B cell (primary cell): ENCODE measurements around the gene QRICH1. TPM values are rescaled to one million over a fixed set of nuclear protein-coding genes. Genes with fewer than 3 reads are reported as not detected.

Experiments
- ATAC-seq: fragments of 200-7000 bp; cut with Tn5 transposase; one replicate; pipeline ENCODE4 v1.10.0; 2021; ENCODE audit warnings: low read depth, mild to moderate bottlenecking, moderate number of reproducible peaks, moderate library complexity
- CTCF ChIA-PET: fragments of 350-600 bp; sonication (Branson Sonifier 250); formaldehyde crosslinking; loops from one replicate; lab custom pipeline; 2021; ENCODE audit warnings: antibody characterized with exemption, inconsistent platforms; lab: Charles Lee
- POLR2A ChIA-PET: fragments of 350-600 bp; sonication (Branson Sonifier 250); formaldehyde crosslinking; loops from one replicate; lab custom pipeline; 2021; ENCODE audit warnings: antibody characterized with exemption; lab: Charles Lee
- DNase-seq: peaks from one replicate; pipeline ENCODE4 v3.0.0; 2013
- H2AFZ ChIP-seq: 2 replicates; pipeline ENCODE4 v1.6.1; 2012; ENCODE audit warnings: mild to moderate bottlenecking, low read depth, low read length; ENCODE audit not compliant: insufficient read depth, poor library complexity, severe bottlenecking
- H3K27ac ChIP-seq, 2 donors: 1 replicate in 1 of 2; 2 replicates in 1 of 2; pipeline ENCODE4 v1.5.1; 2012 to 2013; ENCODE audit warnings: low read length in 2 of 2, mild to moderate bottlenecking in 2 of 2, moderate library complexity in 1 of 2
- H3K27me3 ChIP-seq, 4 experiments: fragments of 200-600 bp in 1 of 4; sonication (generic) in 1 of 4; replicated peaks in 1 of 4; 1 replicate in 2 of 4; 2 replicates in 2 of 4; pipeline versions ENCODE4 v1.6.1 to v1.7.0; 2013 to 2016; ENCODE audit warnings: low read length in 3 of 4, mild to moderate bottlenecking in 2 of 4, mixed read lengths in 1 of 4, moderate library complexity in 1 of 4; ENCODE audit not compliant: insufficient read depth in 4 of 4, control insufficient read depth in 3 of 4; ENCODE audit errors: control extremely low read depth in 1 of 4
- H3K36me3 ChIP-seq, 2 experiments: replicated peaks in 1 of 2; 1 replicate in 1 of 2; 2 replicates in 1 of 2; pipeline versions ENCODE4 v1.6.1 to v1.7.1; 2013; ENCODE audit warnings: low read length in 1 of 2; ENCODE audit not compliant: insufficient read depth in 2 of 2, control insufficient read depth in 1 of 2; ENCODE audit errors: control extremely low read depth in 1 of 2, extremely low read depth in 1 of 2
- H3K4me1 ChIP-seq, 2 donors: fragments of 200-600 bp in 1 of 2; sonication (generic) in 1 of 2; 1 replicate in 1 of 2; 2 replicates in 1 of 2; pipeline versions ENCODE4 v1.5.1 to v1.6.1; 2013 to 2017; ENCODE audit warnings: low read length in 2 of 2; ENCODE audit not compliant: control insufficient read depth in 2 of 2, insufficient read depth in 2 of 2
- H3K4me2 ChIP-seq: replicated peaks from 2 replicates; pipeline ENCODE3; 2012; ENCODE audit warnings: mild to moderate bottlenecking, low read depth, low read length; ENCODE audit not compliant: poor library complexity, severe bottlenecking
- H3K4me3 ChIP-seq, 5 experiments: fragments of 200-600 bp in 1 of 5; sonication (generic) in 1 of 5; 1 replicate in 3 of 5; 2 replicates in 2 of 5; pipeline versions ENCODE4 v1.5.1 to v1.7.0; 2011 to 2016; ENCODE audit warnings: low read length in 4 of 5, mild to moderate bottlenecking in 4 of 5, low read depth in 2 of 5, control low read depth in 1 of 5, moderate library complexity in 1 of 5; ENCODE audit not compliant: insufficient read depth in 1 of 5; ENCODE audit errors: control extremely low read depth in 1 of 5, extremely low read depth in 1 of 5
- H3K79me2 ChIP-seq: fragments of 200-600 bp; sonication (generic); one replicate; pipeline ENCODE4 v1.6.0; 2016; ENCODE audit warnings: low read length; ENCODE audit not compliant: control insufficient read depth, insufficient read depth
- H3K9ac ChIP-seq: fragments of 200-600 bp; sonication (generic); 2 replicates; pipeline ENCODE4 v1.6.1; 2017; ENCODE audit warnings: mild to moderate bottlenecking, low read length, moderate library complexity
- H3K9me3 ChIP-seq, 3 donors: one replicate each; pipeline versions ENCODE4 v1.6.1 to v1.7.1; 2013; ENCODE audit warnings: low read length in 2 of 3; ENCODE audit not compliant: control insufficient read depth in 2 of 3, insufficient read depth in 1 of 3; ENCODE audit errors: control extremely low read depth in 1 of 3
- H4K20me1 ChIP-seq: 2 replicates; pipeline ENCODE4 v1.6.0; 2012; ENCODE audit warnings: mild to moderate bottlenecking, low read length; ENCODE audit not compliant: insufficient read depth, control insufficient read depth, poor library complexity, severe bottlenecking
- H3K27ac Mint-ChIP-seq: one replicate; pipeline ENCODE4 v1.8.0; 2021; ENCODE audit warnings: mixed read lengths
- H3K27me3 Mint-ChIP-seq: one replicate; pipeline ENCODE4 v1.8.0; 2021; ENCODE audit warnings: mixed read lengths
- H3K4me1 Mint-ChIP-seq: one replicate; pipeline ENCODE4 v1.8.0; 2021; ENCODE audit warnings: mixed read lengths
- H3K4me3 Mint-ChIP-seq: one replicate; pipeline ENCODE4 v1.8.0; 2021; ENCODE audit warnings: mixed read lengths
- H3K9me3 Mint-ChIP-seq: one replicate; pipeline ENCODE4 v1.8.0; 2022; ENCODE audit warnings: mixed read lengths; ENCODE audit not compliant: insufficient read depth
- CTCF ChIP-seq: fragments of 200-600 bp; IDR thresholded peaks from one replicate; pipeline ENCODE4 v1.8.0; 2022; ENCODE audit warnings: antibody characterized with exemption, mild to moderate bottlenecking
- EZH2 ChIP-seq: IDR thresholded peaks from 2 replicates; pipeline ENCODE4 v1.6.1; 2012; ENCODE audit warnings: borderline replicate concordance, low read depth, mild to moderate bottlenecking, moderate library complexity, low read length; ENCODE audit not compliant: insufficient read depth, poor library complexity, severe bottlenecking
- WGBS: methylation state at CpG from one replicate; pipeline ENCODE4 v1.1.5; 2013; ENCODE audit warnings: missing lambda C conversion rate; ENCODE audit not compliant: insufficient coverage; 5-methylcytosine and 5-hydroxymethylcytosine counted together
- intact Hi-C: fragments of 100-400 bp; cut with micrococcal nuclease; formaldehyde crosslinking; loops from one replicate; pipeline ENCODE4 v1.10.0; 2022
- polyA plus RNA-seq: library from polyadenylated mRNA; depleted of rRNA; stranded (reverse); fragments of >200 nt; gene quantifications from 2 replicates; pipeline ENCODE4 v1.2.3, GENCODE V29; 2012
- total RNA-seq, 2 donors: library from RNA; stranded (reverse); fragments of 120-200 nt in 1 of 2; gene quantifications; 1 replicate in 1 of 2; 2 replicates in 1 of 2; pipeline versions ENCODE4 v1.2.3 to v1.2.4, GENCODE V29; 2013 to 2022

The QRICH1 gene
- total and polyA plus RNA-seq, 2 donors (not counting 1 experiment from before 2014, with no cell fraction given) = 179 to 187 TPM

DNA sequence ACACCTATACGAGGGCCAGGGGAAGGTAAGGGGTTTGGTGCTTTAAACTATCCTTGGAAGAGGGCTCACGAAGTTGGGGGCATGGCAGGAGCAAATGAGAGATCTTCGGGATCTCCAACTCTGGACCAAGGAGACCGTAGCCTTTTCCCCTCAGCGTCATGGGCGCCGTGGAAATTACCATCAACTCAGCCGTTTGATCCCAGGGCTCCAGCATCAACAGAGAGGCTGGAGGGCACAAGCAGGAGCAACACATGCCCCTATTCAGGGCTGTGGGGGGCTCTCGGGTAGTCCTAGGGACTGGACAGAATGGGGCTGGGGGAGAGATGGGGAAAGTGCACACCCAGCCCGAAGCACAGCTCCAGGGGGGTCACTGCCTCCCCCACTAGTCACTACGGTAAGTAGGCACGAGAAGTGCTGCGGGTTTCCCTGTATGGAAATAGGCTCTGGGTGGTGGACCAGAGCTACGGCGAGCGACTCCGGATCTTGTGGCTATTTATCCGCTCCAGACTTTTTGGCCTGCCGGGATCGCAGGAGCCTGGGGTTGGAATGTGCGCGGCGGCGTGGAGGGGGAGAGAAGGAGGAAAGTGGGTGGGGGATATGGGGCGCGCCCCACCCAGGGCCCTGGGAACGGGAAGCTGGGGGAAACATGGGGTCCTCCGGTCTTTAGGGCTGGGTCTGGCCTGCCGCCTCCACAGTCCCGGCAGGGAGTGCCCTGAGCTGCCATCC, 39.5 kb upstream of the QRICH1 start:
- peak overlapping the region; percentile 35 for H3K4me2 ChIP-seq
- ChIA-PET CTCF (interaction anchor here (0.9 kb wide), 1 partner anchor 146 kb away, joined by 3 read pairs; no protein-coding TSS in a partner anchor), POLR2A (no interaction called here)
- H3K27ac Mint-ChIP-seq = no peak overlapping the region
- no peak overlapping the region for H2AFZ ChIP-seq
- WGBS = 10% methylated on average over 22 of the region's 30 CpGs
- H3K4me3 ChIP-seq = no peak overlapping the region
- peaks cover 26% of the 10 kb centered on the region for H3K27me3 Mint-ChIP-seq
- H3K9ac ChIP-seq = no peak overlapping the region
- peak overlapping the region; percentile 16 for H3K4me3 Mint-ChIP-seq
- TF ChIP-seq CTCF (no peak), EZH2 (no peak)
- intact Hi-C loops = no loop called here
- no peaks in the 10 kb centered on the region for H3K36me3 ChIP-seq
- H4K20me1 ChIP-seq = no peaks in the 10 kb centered on the region
- H3K4me1 Mint-ChIP-seq = peaks cover 2% of the 10 kb centered on the region
- no peak for ATAC-seq
- no peaks in the 10 kb centered on the region for H3K79me2 ChIP-seq
- H3K9me3 ChIP-seq = no peaks in the 10 kb centered on the region
- H3K27me3 ChIP-seq = peaks cover 0 to 36% (median 2%) of the 10 kb centered on the region in 4 experiments
- no peaks in the 10 kb centered on the region for H3K9me3 Mint-ChIP-seq
- H3K27ac ChIP-seq = no peak overlapping the region
- no peak for DNase-seq
- H3K4me1 ChIP-seq = peaks cover 4 to 10% of the 10 kb centered on the region in 2 donors
